HL-60 (cell line): Measurements from ENCODE around the gene CENPI.
"Not testable (repeated sequence)": the region's sequence is repeated elsewhere in the genome, so short reads cannot be mapped to it uniquely, and the experiment has no call there.

Experiments used
- GABPA ChIP-seq: IDR thresholded peaks from 2 replicates; pipeline ENCODE4 v1.6.1; 2012; ENCODE audit warnings: low read depth
- POLR2AphosphoS5 ChIP-seq: IDR thresholded peaks from 2 replicates; pipeline ENCODE4 v1.6.1; 2012; ENCODE audit warnings: low read depth
- REST ChIP-seq: IDR thresholded peaks from 2 replicates; pipeline ENCODE4 v1.6.1; 2012; ENCODE audit warnings: low read depth; ENCODE audit not compliant: insufficient replicate concordance
- SPI1 ChIP-seq: IDR thresholded peaks from 2 replicates; pipeline ENCODE4 v1.6.1; 2012; ENCODE audit warnings: low read depth, mild to moderate bottlenecking, borderline replicate concordance
- TF ChIP-seq, protein P1 (sequence below): IDR thresholded peaks from one replicate; pipeline ENCODE4 v1.5.1; 2011; ENCODE audit warnings: low read length, control low read depth, inconsistent platforms; ENCODE audit not compliant: insufficient read depth

DNA sequence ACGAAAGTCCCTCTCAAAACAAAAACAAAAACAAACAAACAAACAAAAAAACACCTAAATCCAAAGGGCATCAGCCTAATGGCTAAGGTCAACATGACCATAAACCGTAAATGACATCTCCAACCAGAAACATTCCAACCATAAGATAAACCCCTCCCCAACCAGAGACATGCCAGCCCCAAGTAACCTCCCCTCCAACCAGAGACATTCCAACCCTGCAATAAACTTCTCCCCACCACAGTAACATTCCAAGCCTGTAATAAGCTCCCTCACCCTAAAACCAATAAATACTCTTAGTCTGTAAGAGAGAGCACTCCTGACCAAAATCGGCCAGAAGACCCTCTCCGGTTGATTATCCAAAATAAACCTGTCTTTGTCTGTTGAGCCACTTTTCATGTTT, 41.5 kb upstream of the CENPI start:
- TF ChIP-seq, protein P1, sequence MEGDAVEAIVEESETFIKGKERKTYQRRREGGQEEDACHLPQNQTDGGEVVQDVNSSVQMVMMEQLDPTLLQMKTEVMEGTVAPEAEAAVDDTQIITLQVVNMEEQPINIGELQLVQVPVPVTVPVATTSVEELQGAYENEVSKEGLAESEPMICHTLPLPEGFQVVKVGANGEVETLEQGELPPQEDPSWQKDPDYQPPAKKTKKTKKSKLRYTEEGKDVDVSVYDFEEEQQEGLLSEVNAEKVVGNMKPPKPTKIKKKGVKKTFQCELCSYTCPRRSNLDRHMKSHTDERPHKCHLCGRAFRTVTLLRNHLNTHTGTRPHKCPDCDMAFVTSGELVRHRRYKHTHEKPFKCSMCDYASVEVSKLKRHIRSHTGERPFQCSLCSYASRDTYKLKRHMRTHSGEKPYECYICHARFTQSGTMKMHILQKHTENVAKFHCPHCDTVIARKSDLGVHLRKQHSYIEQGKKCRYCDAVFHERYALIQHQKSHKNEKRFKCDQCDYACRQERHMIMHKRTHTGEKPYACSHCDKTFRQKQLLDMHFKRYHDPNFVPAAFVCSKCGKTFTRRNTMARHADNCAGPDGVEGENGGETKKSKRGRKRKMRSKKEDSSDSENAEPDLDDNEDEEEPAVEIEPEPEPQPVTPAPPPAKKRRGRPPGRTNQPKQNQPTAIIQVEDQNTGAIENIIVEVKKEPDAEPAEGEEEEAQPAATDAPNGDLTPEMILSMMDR = not testable (repeated sequence)
- TF ChIP-seq REST, POLR2AphosphoS5, GABPA, SPI1: not testable (repeated sequence)
